HFFc6 (cell line): ENCODE results near the gene SLC45A3. TPM values are rescaled to one million over a fixed set of nuclear protein-coding genes. Genes with fewer than 3 reads are reported as not detected.
"Not testable (repeated sequence)": the region's sequence is repeated elsewhere in the genome, so short reads cannot be mapped to it uniquely, and the experiment has no call there.

Experiments used
- DNase-seq: peaks from one replicate; pipeline ENCODE4 v3.0.0-alpha.2; 2018
- H3K27ac Mint-ChIP-seq: 2 replicates; pipeline ENCODE4 v1.8.0; 2020; ENCODE audit warnings: mild to moderate bottlenecking, mixed read lengths
- H3K27me3 Mint-ChIP-seq: 2 replicates; pipeline ENCODE4 v1.8.0; 2021; ENCODE audit warnings: mild to moderate bottlenecking, moderate library complexity, mixed read lengths; ENCODE audit not compliant: insufficient read depth
- H3K36me3 Mint-ChIP-seq: 2 replicates; pipeline ENCODE4 v1.8.0; 2021; ENCODE audit warnings: low read depth, mixed read lengths
- H3K4me1 Mint-ChIP-seq: 2 replicates; pipeline ENCODE4 v1.8.0; 2020; ENCODE audit warnings: low read depth, mixed read lengths
- H3K4me3 Mint-ChIP-seq: 2 replicates; pipeline ENCODE4 v1.8.0; 2020; ENCODE audit warnings: mild to moderate bottlenecking, moderate library complexity, mixed read lengths
- H3K9me3 Mint-ChIP-seq: 2 replicates; pipeline ENCODE4 v1.8.0; 2020; ENCODE audit warnings: mild to moderate bottlenecking, mixed read lengths
- CTCF ChIP-seq: fragments of 200-600 bp; sonication (generic); IDR thresholded peaks from 2 replicates; pipeline ENCODE4 v1.5.0; 2021; ENCODE audit warnings: antibody characterized with exemption, mild to moderate bottlenecking
- long read RNA-seq: library from polyadenylated mRNA; unstranded; transcript quantifications from one replicate; pipeline ENCODE4 v2.0.0, GENCODE V29; 2019
- total RNA-seq, 6 experiments: library from RNA; stranded (reverse); fragmentation: NEBNext Ultra II Directional; extraction: Animal tissue kit (Norgen Biotek cat#: 25700); gene quantifications; 2 replicates in 1 of 6; 3 replicates in 5 of 6; pipeline ENCODE4 v1.2.3, GENCODE V29; 2021

Gene SLC45A3, protein sequence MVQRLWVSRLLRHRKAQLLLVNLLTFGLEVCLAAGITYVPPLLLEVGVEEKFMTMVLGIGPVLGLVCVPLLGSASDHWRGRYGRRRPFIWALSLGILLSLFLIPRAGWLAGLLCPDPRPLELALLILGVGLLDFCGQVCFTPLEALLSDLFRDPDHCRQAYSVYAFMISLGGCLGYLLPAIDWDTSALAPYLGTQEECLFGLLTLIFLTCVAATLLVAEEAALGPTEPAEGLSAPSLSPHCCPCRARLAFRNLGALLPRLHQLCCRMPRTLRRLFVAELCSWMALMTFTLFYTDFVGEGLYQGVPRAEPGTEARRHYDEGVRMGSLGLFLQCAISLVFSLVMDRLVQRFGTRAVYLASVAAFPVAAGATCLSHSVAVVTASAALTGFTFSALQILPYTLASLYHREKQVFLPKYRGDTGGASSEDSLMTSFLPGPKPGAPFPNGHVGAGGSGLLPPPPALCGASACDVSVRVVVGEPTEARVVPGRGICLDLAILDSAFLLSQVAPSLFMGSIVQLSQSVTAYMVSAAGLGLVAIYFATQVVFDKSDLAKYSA
- total RNA-seq = 1 to 10 TPM; 1.1 to 2.4 (median 1.4) TPM
- long read RNA-seq = 0 reads

DNA sequence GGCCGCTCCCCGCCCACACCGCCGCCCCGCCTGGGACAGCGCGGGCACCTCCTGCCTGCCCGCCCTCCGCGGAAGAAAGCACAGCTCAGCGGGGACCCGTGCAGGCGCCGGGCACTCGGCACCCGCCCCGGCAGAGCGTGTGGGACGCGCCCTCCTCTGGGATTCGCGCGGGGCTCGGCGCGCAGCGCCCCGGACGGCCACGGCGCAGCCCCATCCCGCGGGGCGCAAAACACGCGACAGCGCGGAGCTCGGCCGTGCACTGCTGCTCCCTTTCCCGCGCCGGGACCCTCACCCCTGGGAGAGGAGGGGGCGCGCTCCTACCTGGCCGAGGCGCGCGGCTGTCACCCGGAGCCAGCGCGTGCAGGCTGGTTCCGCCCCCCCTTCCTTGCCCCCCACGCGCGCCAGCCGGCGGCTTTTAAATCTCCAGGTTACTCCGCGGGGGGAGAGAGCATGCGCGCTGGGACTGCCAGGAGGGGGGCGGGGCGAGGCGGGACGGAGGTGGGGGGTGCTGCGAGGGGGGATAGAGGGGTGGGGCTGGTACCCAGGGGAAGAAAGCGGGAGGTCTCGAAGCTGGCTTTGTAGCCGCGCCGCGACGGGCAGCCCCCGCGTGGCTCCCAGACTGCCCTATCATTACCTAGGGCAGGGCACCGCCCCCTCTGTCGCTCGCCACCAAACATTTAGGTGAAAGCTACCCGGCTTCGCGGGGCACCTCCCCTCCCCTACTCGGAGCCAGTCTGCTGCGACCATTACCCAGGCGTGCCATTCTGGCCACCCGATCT lies at the start of gene SLC45A3:
Gene SLC45A3, minus strand, starts transcription at position 437 of the 779 bp plus-strand sequence. CDS start 15,853 bp downstream, outside the sequence.
- DNase-seq = no peak
- TF ChIP-seq CTCF = no peak
- peaks cover 17% of the 10 kb centered on the region for H3K4me1 Mint-ChIP-seq
- H3K27ac Mint-ChIP-seq = peak within 1 kb of the TSS; percentile 81
- H3K9me3 Mint-ChIP-seq = no peaks in the 10 kb centered on the region
- H3K36me3 Mint-ChIP-seq = no peaks in the 10 kb centered on the region
- H3K4me3 Mint-ChIP-seq = peak within 1 kb of the TSS; percentile 87
- peaks cover 4% of the 10 kb centered on the region for H3K27me3 Mint-ChIP-seq

- Mint-ChIP-seq H3K4me1 (peaks cover 12% of the 10 kb centered on the region), H3K27ac (no peak overlapping the region), H3K36me3 (peaks cover 14% of the 10 kb centered on the region), H3K27me3 (peaks cover 2% of the 10 kb centered on the region; the same call in 1 of the 2 replicates), H3K4me3 (no peak overlapping the region), H3K9me3 (no peaks in the 10 kb centered on the region)
- no peak for DNase-seq
- TF ChIP-seq CTCF = no peak
These were observed 46.4 kb upstream of the SLC45A3 start for GRCh38 chr1:205726619-205727125.

DNA sequence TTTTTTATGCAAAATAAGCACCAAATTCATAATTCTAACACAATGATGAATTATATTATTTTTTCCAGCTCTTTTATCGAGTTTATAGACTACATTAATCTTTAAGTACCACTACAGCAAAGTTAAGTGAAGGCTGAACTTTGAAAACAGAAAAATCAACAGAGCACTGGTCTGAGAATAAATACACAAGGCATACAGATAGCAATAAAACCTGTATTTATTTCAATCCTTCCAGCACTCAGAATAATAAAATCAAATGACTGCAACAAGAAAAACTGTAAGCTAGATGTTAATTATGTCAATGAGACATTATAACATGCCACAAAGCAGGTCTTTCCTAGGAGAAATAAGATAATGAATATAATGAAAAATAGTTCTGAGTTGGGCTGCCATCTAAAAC lies 45.2 kb upstream of the SLC45A3 start:
- peaks cover 14% of the 10 kb centered on the region for H3K36me3 Mint-ChIP-seq
- H3K27me3 Mint-ChIP-seq = peaks cover 2% of the 10 kb centered on the region; the same call in 1 of the 2 replicates
- no peak overlapping the region for H3K27ac Mint-ChIP-seq
- H3K9me3 Mint-ChIP-seq = no peaks in the 10 kb centered on the region
- TF ChIP-seq CTCF = no peak
- H3K4me3 Mint-ChIP-seq = no peak overlapping the region
- DNase-seq = no peak
- H3K4me1 Mint-ChIP-seq = peaks cover 4% of the 10 kb centered on the region

DNA sequence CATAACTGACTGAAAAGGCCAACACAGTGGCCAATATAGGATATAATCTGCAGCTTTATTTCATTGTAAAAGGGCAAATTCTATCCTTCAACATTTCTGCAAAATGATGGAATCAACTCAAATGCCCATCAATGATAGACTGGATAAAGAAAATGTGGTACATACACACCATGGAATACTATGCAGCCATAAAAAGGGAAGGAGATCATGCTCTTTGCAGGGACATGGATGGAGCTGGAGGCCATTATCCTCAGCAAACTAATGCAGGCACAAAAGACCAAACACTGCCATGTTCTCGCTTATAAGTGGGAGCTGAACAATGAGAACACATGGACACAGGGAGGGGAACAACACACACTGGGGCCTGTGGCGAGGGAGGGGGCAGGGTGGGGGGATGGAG lies 40.4 kb upstream of the SLC45A3 start:
- H3K4me3 Mint-ChIP-seq, DNase-seq, H3K4me1 Mint-ChIP-seq, H3K9me3 Mint-ChIP-seq, H3K27me3 Mint-ChIP-seq, H3K27ac Mint-ChIP-seq: not testable (repeated sequence)
- peaks cover 39% of the 10 kb centered on the region for H3K36me3 Mint-ChIP-seq

DNA sequence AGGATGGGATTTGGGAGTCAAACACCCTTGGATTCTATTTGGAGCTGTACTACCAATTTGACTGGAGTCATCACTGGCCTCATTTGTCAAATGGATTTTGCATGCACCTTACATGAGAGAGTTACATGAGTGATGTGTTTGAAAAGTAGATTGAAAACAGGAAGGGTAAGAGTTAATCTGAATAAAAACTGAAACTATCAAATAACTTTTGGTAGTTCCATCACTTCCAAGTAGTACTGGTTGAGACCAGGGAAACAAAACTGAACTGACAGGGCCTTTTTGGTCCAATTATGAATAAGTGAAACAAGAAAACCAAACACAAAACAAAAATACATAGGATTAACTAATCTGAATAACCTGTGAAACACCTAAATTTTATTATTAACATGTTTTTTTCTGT lies 39.5 kb upstream of the SLC45A3 start:
- DNase-seq = no peak
- H3K4me3 Mint-ChIP-seq = no peak overlapping the region
- TF ChIP-seq CTCF = no peak
- H3K9me3 Mint-ChIP-seq = no peaks in the 10 kb centered on the region
- peaks cover 48% of the 10 kb centered on the region for H3K36me3 Mint-ChIP-seq
- no peak overlapping the region for H3K27ac Mint-ChIP-seq
- H3K4me1 Mint-ChIP-seq = peaks cover 10% of the 10 kb centered on the region; the same call in 1 of the 2 replicates
- H3K27me3 Mint-ChIP-seq = no peaks in the 10 kb centered on the region; the same call in 1 of the 2 replicates
